Hepatocyte (in vitro differentiated cells): ENCODE data around the gene ALDH18A1. TPM values are rescaled to one million over a fixed set of nuclear protein-coding genes. Genes with fewer than 3 reads are reported as not detected.
A peak's percentile ranks its signal among the peaks of the same experiment; 100 is the strongest.

Experiments used
- DNase-seq: peaks from one replicate; pipeline ENCODE4 v3.0.0-alpha.2; 2016; ENCODE audit warnings: low spot score
- H2AFZ ChIP-seq: fragments of 200-600 bp; sonication (generic); 2 replicates; pipeline ENCODE4 v1.6.0; 2016; ENCODE audit warnings: antibody characterized with exemption, mild to moderate bottlenecking
- H3K27ac ChIP-seq: fragments of 200-600 bp; sonication (generic); 2 replicates; pipeline ENCODE4 v1.5.1; 2016; ENCODE audit warnings: mild to moderate bottlenecking
- H3K27me3 ChIP-seq: fragments of 200-600 bp; sonication (generic); 2 replicates; pipeline ENCODE4 v1.6.1; 2016
- H3K36me3 ChIP-seq: fragments of 200-600 bp; sonication (generic); replicated peaks from 2 replicates; pipeline ENCODE4 v1.5.1; 2016; ENCODE audit warnings: low read depth; ENCODE audit not compliant: insufficient read depth
- H3K4me1 ChIP-seq: fragments of 200-600 bp; sonication (generic); 2 replicates; pipeline ENCODE4 v1.5.1; 2016; ENCODE audit warnings: mild to moderate bottlenecking, moderate library complexity; ENCODE audit not compliant: insufficient read depth
- H3K4me2 ChIP-seq: fragments of 200-600 bp; sonication (generic); 2 replicates; pipeline ENCODE4 v1.6.0; 2016
- H3K4me3 ChIP-seq: fragments of 200-600 bp; sonication (generic); 2 replicates; pipeline ENCODE4 v1.5.1; 2016; ENCODE audit warnings: mild to moderate bottlenecking
- H3K79me2 ChIP-seq: fragments of 200-600 bp; sonication (generic); 2 replicates; pipeline ENCODE4 v1.6.0; 2017; ENCODE audit warnings: mild to moderate bottlenecking
- H3K9me2 ChIP-seq: fragments of 200-600 bp; sonication (generic); replicated peaks from 2 replicates; pipeline ENCODE4 v1.6.0; 2017; ENCODE audit warnings: mild to moderate bottlenecking; ENCODE audit not compliant: insufficient read depth
- H3K9me3 ChIP-seq: fragments of 200-600 bp; sonication (generic); 2 replicates; pipeline ENCODE4 v1.5.1; 2016; ENCODE audit warnings: low read depth, mild to moderate bottlenecking
- H4K20me1 ChIP-seq: fragments of 200-600 bp; sonication (generic); 2 replicates; pipeline ENCODE4 v1.6.0; 2016; ENCODE audit warnings: mild to moderate bottlenecking; ENCODE audit not compliant: insufficient read depth, poor library complexity, severe bottlenecking
- EZH2 ChIP-seq: fragments of 200-600 bp; sonication (generic); IDR thresholded peaks from 2 replicates; pipeline ENCODE4 v1.6.1; 2016; ENCODE audit warnings: antibody characterized with exemption, mild to moderate bottlenecking, borderline replicate concordance
- EZH2phosphoT487 ChIP-seq: fragments of 200-600 bp; sonication (generic); IDR thresholded peaks from one replicate; pipeline ENCODE4 v1.6.1; 2018; ENCODE audit warnings: antibody characterized with exemption, mild to moderate bottlenecking, low read depth, moderate library complexity; ENCODE audit not compliant: unreplicated experiment, severe bottlenecking
- WGBS: methylation state at CpG from one replicate; pipeline ENCODE4 v1.1.6; 2016; ENCODE audit warnings: low lambda C conversion rate; ENCODE audit errors: missing lambda C conversion rate; 5-methylcytosine and 5-hydroxymethylcytosine counted together
- polyA plus RNA-seq: library from polyadenylated mRNA; unstranded; fragments of >200 nt; fragmentation: Nextera tagmentation; extraction: Ambion mirVana; gene quantifications from 2 replicates; pipeline ENCODE4 v1.2.1, GENCODE V29; 2016
- total RNA-seq: library from RNA; depleted of rRNA; stranded (reverse); fragments of >200 nt; gene quantifications from 2 replicates; pipeline ENCODE4 v1.2.3, GENCODE V29; 2014
- TF ChIP-seq, protein P1 (sequence below): fragments of 200-600 bp; sonication (generic); IDR thresholded peaks from 2 replicates; pipeline ENCODE4 v1.5.1; 2016; ENCODE audit warnings: antibody characterized with exemption, mild to moderate bottlenecking; ENCODE audit not compliant: poor library complexity

Gene ALDH18A1
- total and polyA plus RNA-seq, 2 experiments from 2014 or later = 105 to 136 TPM

DNA sequence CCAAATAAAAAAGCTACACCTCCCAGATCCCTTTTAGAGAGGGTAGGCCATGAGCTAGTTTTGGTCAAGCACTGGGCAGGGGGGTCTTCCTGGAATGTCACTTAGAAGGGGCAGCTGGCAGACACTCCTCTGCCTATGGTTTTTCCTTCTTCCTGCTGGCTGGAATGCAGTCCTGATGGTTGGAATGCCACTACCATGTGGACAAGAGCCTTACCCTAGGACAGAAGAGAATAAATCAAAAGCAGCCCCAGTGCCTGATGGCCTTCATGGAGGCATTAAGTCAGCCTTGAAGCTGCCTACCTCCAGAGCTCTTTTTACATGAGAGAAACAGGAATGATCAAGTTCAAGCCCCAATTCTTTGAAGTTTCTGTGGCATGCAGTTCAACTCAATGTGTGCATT lies 51.9 kb downstream of the ALDH18A1 start:
- Histone ChIP-seq H3K4me2 (no peak overlapping the region), H3K9me2 (no peaks in the 10 kb centered on the region), H3K36me3 (no peaks in the 10 kb centered on the region), H3K4me1 (peaks cover 2% of the 10 kb centered on the region), H3K27me3 (no peaks in the 10 kb centered on the region), H3K27ac (peak overlapping the region; percentile 26), H3K9me3 (no peaks in the 10 kb centered on the region), H3K4me3 (no peak overlapping the region), H4K20me1 (no peaks in the 10 kb centered on the region), H2AFZ (no peak overlapping the region), H3K79me2 (no peaks in the 10 kb centered on the region)
- no peak for DNase-seq
- TF ChIP-seq EZH2 (no peak), EZH2phosphoT487 (no peak)
- TF ChIP-seq, protein P1, sequence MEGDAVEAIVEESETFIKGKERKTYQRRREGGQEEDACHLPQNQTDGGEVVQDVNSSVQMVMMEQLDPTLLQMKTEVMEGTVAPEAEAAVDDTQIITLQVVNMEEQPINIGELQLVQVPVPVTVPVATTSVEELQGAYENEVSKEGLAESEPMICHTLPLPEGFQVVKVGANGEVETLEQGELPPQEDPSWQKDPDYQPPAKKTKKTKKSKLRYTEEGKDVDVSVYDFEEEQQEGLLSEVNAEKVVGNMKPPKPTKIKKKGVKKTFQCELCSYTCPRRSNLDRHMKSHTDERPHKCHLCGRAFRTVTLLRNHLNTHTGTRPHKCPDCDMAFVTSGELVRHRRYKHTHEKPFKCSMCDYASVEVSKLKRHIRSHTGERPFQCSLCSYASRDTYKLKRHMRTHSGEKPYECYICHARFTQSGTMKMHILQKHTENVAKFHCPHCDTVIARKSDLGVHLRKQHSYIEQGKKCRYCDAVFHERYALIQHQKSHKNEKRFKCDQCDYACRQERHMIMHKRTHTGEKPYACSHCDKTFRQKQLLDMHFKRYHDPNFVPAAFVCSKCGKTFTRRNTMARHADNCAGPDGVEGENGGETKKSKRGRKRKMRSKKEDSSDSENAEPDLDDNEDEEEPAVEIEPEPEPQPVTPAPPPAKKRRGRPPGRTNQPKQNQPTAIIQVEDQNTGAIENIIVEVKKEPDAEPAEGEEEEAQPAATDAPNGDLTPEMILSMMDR = no peak

- Histone ChIP-seq H3K79me2 (no peaks in the 10 kb centered on the region), H3K27me3 (no peaks in the 10 kb centered on the region), H3K9me3 (no peaks in the 10 kb centered on the region), H4K20me1 (no peaks in the 10 kb centered on the region), H3K4me2 (no peak overlapping the region), H3K36me3 (no peaks in the 10 kb centered on the region), H3K4me3 (no peak overlapping the region), H2AFZ (no peak overlapping the region), H3K27ac (no peak overlapping the region), H3K4me1 (peaks cover 2% of the 10 kb centered on the region), H3K9me2 (no peaks in the 10 kb centered on the region)
- TF ChIP-seq, protein P1 = no peak
- TF ChIP-seq EZH2 = no peak
- TF ChIP-seq EZH2phosphoT487 = no peak
- WGBS = 81% methylated on average over 6 of the region's 6 CpGs
- DNase-seq = no peak
Measured at GRCh38 chr10:95602382-95602781, 54.1 kb downstream of the ALDH18A1 start.

- Histone ChIP-seq H3K4me1 (peaks cover 2% of the 10 kb centered on the region), H3K27ac (no peak overlapping the region), H3K36me3 (no peaks in the 10 kb centered on the region), H3K9me2 (no peaks in the 10 kb centered on the region), H3K4me3 (no peak overlapping the region), H3K79me2 (no peaks in the 10 kb centered on the region), H3K27me3 (no peaks in the 10 kb centered on the region), H3K9me3 (no peaks in the 10 kb centered on the region), H4K20me1 (no peaks in the 10 kb centered on the region), H2AFZ (no peak overlapping the region), H3K4me2 (no peak overlapping the region)
- TF ChIP-seq, protein P1 = peak; percentile 99
- TF ChIP-seq EZH2 = no peak
- WGBS = 17% methylated on average over 6 of the region's 6 CpGs
- peak; percentile 93 for DNase-seq
Measured at GRCh38 chr10:95601116-95601719, 55.3 kb downstream of the ALDH18A1 start.

- no peaks in the 10 kb centered on the region for H3K9me3 ChIP-seq
- H3K4me3 ChIP-seq = no peak overlapping the region
- H3K36me3 ChIP-seq = no peaks in the 10 kb centered on the region
- WGBS = 90% methylated on average over 4 of the region's 4 CpGs
- no peaks in the 10 kb centered on the region for H3K9me2 ChIP-seq
- H2AFZ ChIP-seq = no peak overlapping the region
- H3K27me3 ChIP-seq = no peaks in the 10 kb centered on the region
- no peak overlapping the region for H3K27ac ChIP-seq
- peaks cover 2% of the 10 kb centered on the region for H3K4me1 ChIP-seq
- no peaks in the 10 kb centered on the region for H3K79me2 ChIP-seq
- no peak for TF ChIP-seq EZH2
- no peak for TF ChIP-seq EZH2phosphoT487
- TF ChIP-seq, protein P1 = no peak
- H3K4me2 ChIP-seq = no peak overlapping the region
- no peak for DNase-seq
- H4K20me1 ChIP-seq = no peaks in the 10 kb centered on the region
Measured at GRCh38 chr10:95600158-95600557, 56.4 kb downstream of the ALDH18A1 start.
